HL-60 (cell line): Measurements from ENCODE around the gene DNASE1L2.

ENCODE experiments used
- DNase-seq, 2 experiments: peaks; one replicate each; pipeline ENCODE4 v3.0.0-alpha.2; 2010 to 2020; ENCODE audit warnings: low read depth in 1 of 2, low spot score in 1 of 2
- H3K27ac ChIP-seq: fragments of 250-450 bp; sonication (Bioruptor Pico); replicated peaks from 2 replicates; pipeline ENCODE4 v1.5.1; 2020; ENCODE audit warnings: mild to moderate bottlenecking, moderate library complexity
- H3K27me3 ChIP-seq: fragments of 250-450 bp; sonication (Bioruptor Pico); 2 replicates; pipeline ENCODE4 v1.5.1; 2021; ENCODE audit warnings: mild to moderate bottlenecking, moderate library complexity; ENCODE audit not compliant: insufficient read depth, poor library complexity, severe bottlenecking
- H3K4me3 ChIP-seq: replicated peaks from 2 replicates; pipeline ENCODE4 v1.5.1; 2011; ENCODE audit warnings: mild to moderate bottlenecking, control low read depth, low read length; ENCODE audit not compliant: insufficient read depth
- CTCF ChIP-seq: IDR thresholded peaks from one replicate; pipeline ENCODE4 v1.5.1; 2011; ENCODE audit warnings: low read length, control low read depth, inconsistent platforms; ENCODE audit not compliant: insufficient read depth
- GABPA ChIP-seq: IDR thresholded peaks from 2 replicates; pipeline ENCODE4 v1.6.1; 2012; ENCODE audit warnings: low read depth
- POLR2AphosphoS5 ChIP-seq: IDR thresholded peaks from 2 replicates; pipeline ENCODE4 v1.6.1; 2012; ENCODE audit warnings: low read depth
- REST ChIP-seq: IDR thresholded peaks from 2 replicates; pipeline ENCODE4 v1.6.1; 2012; ENCODE audit warnings: low read depth; ENCODE audit not compliant: insufficient replicate concordance
- SPI1 ChIP-seq: IDR thresholded peaks from 2 replicates; pipeline ENCODE4 v1.6.1; 2012; ENCODE audit warnings: low read depth, mild to moderate bottlenecking, borderline replicate concordance

The DNASE1L2 gene

DNA sequence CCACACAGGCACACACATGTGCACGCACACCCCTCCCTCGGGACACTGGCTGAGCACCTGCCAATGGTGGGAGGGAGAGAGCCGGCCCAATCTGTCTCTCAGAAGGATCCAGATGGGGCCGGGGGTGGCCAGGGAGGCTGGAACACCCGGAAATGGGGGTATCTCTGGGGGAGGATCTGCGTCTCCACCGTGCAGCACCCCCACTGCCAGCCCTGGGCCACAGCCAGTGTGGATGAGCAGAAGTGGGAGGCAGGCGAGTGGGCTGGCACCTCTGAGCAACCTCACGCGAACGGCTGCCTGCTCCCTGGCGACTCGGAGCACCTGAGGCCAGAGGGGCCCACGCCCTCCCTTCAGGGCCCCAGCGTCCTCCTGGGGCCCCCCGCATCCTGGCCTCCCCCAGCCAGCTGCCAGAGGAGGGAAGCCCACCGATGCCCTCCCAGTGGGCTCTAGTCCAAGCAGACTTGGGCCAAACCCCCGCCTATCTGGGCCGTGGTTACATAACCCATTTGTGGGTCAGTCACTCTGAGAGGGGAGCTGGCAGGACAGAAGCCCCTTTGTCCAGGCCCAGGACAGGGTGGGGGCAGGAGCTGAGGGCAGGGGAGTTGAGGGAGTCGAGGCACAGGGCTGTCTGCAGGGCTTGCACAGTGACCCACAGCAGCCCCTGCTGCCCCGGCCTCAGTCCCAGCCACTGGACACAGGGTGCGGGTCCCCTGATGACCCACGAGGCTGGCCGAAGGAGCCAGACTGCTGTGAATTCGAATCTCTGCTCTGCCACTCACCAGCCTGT is 45.4 kb upstream of the DNASE1L2 start:
- H3K27ac ChIP-seq = no peak overlapping the region
- H3K4me3 ChIP-seq = no peak overlapping the region
- no peak for DNase-seq
- H3K27me3 ChIP-seq = peaks cover 19% of the 10 kb centered on the region
- TF ChIP-seq SPI1 (no peak), REST (no peak), POLR2AphosphoS5 (no peak), GABPA (no peak), CTCF (no peak)

DNA sequence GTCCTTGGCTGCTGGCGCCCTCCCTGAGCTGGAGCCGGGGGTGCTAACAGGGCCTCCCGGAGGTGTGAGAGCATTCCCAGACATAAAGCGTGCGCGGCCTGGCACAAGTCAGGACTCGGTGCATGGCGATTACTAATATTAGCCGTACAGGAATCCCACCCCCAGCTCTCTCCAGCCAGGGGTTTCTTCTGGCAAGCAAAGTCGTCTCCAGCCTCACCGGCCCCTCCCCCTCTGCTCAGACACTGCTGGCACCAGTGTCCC is 44.9 kb upstream of the DNASE1L2 start:
- H3K27me3 ChIP-seq = peaks cover 19% of the 10 kb centered on the region

More for the DNA sequence above, 44.9 kb upstream of the DNASE1L2 start:
- DNase-seq = no peak
- Histone ChIP-seq H3K27ac (no peak overlapping the region), H3K4me3 (no peak overlapping the region)
- TF ChIP-seq SPI1 (no peak), REST (no peak), CTCF (no peak), GABPA (no peak), POLR2AphosphoS5 (no peak)
